Measurements from ENCODE around the gene GRAP.

GRAP gene

GRCh38 chr17:19002805-19003542 lies 43.8 kb downstream of the GRAP start:
- DNase-seq (ENCODE audit: low spot score), result no peak

DNA sequence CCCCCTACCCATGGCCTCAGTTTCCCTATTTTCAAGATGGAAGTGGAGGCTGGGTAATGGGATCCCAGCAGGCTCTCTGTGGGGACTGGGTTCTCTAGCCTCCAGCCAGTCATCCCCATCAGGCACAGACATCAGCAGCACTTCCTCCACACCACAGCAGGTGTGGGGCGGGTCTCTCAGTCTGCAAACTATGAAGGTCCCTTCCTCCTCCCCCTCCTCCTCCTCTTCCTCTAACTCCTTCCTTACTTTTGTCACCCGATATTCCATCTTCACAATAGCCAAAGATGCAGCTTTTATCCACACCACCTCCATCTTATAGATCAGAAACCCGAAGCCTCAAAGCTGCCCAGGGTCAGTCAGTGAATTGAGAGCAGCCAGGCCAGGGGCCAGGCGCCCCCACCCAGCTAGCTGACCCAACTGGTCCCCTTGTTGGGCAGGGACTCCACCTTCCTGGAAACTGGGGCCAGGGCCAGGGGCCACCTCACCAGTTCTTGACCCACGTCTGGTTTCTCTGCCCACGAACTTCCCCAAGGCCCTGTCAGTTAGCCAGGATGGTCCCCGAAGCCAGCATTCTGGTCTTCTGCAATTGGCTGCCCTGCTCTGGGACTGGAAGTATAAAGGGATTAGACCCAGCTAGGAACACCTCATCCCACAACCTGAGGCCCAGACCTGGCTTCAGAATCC lies 44.7 kb downstream of the GRAP start:
- no peak for DNase-seq (ENCODE audit: low spot score)

- no peak for DNase-seq (ENCODE audit: low spot score)
Observed at GRCh38 chr17:19000531-19001325, 46.0 kb downstream of the GRAP start.

DNA sequence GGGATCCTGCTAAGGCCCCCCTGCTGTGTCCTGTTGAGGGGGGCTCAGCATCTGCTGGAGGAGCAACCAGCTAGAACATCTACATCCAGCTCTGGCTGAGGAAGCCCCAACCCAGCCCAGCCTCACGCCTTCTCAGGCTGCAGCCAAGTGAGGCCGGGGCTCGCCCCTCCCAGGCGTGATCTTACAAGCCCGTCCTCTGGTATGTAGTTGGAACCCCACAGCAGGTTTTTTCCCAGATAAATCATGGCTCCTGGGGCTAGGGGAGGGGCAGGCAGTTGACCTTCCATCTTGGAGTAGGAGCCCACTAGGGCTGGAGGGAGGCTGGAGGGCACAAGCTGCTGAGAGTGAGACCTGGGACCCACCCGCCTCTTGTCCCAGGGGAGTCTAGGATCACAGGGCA lies 46.8 kb downstream of the GRAP start:
- no peak for DNase-seq (ENCODE audit: low spot score)

DNA sequence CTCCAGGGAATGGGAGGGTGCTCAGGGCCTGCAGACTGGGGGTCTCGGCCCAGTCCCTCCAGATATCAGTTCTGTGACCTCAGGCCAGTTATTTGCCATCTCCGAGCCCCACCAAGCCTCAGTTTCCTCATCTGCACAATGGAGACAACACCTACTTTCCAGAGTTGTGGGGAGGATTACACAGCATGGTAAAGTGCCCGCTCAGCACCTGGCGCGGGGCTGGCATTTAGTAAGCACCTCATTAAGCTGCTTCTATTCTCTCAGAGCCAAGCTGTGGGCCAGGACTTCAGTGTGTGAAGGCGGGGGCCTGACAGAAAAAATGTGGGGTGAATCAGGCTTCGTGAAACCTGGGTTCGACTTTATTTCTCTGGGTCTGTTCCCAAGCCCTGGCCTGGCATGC lies 47.4 kb downstream of the GRAP start:
- DNase-seq (ENCODE audit: low spot score), result no peak

DNA sequence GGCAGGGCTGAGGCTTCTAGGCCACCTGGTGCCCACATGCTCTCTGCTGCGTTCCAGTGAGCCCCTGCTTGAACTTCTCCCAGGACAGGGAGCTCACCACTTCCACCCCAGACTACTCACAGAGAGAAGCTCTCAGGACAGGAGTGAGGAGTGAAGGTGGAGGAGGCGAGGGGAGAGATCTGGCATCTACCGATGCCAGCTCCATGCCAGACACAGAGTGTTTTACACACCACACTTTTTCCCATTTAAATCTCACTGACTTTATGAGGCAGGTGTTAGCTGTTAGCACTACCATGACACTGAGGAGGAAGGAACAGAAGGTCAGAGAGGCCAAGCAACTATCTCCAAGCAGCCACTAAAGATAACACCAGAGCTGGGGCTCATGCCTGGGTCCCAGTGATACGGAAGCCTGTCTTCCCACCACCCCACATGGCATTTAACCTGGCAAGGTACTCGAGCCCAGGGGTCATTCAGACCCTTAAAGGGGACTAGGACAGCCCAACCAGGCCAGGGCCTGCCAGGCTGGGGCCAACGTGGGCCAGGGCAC lies 49.0 kb downstream of the GRAP start:
- DNase-seq (ENCODE audit: low spot score), result no peak

- DNase-seq (ENCODE audit: low spot score), result no peak
Observed at GRCh38 chr17:18996458-18996857, 50.3 kb downstream of the GRAP start.

- no peak for DNase-seq (ENCODE audit: low spot score)
Observed at GRCh38 chr17:18995220-18995619, 51.5 kb downstream of the GRAP start.

- no peak for DNase-seq (ENCODE audit: low spot score)
Observed at GRCh38 chr17:18994631-18995030, 52.1 kb downstream of the GRAP start.

GRCh38 chr17:18993905-18994526 lies 52.7 kb downstream of the GRAP start:
- DNase-seq (ENCODE audit: low spot score), result no peak

DNA sequence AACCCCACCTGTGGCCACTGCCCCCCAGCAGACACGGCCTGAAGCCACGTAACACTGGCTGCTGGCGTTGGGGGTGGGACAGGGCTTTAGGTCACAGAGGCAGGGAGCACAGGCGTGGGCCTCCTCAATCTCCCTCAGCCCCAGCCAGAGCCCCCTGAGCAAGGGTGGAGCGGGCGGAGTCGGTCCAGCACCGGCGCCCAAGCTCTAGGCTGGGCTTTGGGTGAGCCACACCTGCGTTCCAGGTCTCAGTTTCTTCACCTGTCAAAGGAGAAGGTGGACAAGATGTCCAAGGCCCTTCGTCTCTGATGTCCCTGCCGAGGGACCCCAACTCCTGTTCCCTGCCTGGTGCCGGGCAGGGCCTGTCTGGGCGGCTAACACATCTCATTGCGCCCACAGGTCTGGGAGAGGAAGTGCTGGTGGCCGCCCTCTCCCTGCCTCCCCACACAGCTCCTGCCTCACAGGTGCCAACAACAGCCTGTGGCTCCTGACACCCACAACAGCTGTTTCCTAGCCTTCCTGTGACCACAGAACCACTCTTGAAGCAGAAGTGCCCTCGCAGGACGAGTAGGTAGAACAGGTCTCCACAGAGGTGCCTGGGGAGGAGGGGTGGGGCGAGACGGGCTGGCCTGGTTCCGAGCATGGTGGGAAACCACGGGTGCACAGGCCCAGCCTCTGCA lies 54.2 kb downstream of the GRAP start:
- DNase-seq (ENCODE audit: low spot score), result no peak

DNA sequence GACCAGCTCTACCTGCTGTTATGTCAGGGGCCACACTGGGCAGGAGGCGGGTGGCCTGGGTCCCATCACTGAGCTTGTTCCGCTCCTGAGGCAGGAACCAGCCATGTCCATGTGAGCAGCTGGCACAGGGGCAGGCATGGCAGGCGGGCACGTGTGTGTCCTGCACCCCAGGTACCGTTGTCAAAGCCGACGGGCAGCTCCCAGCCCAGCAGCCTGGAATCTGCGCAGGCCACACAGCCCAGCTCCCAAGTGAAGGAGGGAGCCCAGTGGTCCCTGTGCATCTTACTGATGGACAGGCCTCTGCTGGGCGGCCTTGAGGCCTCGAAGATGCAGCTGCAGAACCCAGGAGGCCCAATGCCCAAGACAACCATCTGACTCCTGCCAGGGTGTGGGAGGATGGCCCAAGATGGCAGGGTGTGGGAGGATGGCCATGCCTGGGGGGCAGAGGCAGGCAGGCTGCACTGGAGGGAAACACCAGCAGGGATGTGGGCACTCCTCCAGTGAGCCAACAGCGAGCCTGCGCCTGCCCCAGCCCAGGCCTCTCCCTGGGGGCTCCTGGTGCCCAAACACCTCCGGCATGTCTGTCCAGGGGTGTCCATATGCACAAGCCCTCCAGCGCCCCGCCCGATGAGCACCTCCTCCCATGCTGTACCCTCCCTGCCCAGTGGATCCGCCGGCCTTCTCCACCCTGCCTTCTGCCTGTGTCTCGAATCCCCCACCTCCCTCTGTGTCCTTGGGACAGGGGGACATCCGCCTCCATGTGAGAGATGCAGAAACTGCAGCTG lies 55.0 kb downstream of the GRAP start:
- no peak for DNase-seq (ENCODE audit: low spot score)

- DNase-seq (ENCODE audit: low spot score), result no peak
Observed at GRCh38 chr17:18990331-18990730, 56.4 kb downstream of the GRAP start.

GRCh38 chr17:18988546-18989173 lies 58.1 kb downstream of the GRAP start:
- peak; percentile 51 for DNase-seq (ENCODE audit: low spot score)

DNA sequence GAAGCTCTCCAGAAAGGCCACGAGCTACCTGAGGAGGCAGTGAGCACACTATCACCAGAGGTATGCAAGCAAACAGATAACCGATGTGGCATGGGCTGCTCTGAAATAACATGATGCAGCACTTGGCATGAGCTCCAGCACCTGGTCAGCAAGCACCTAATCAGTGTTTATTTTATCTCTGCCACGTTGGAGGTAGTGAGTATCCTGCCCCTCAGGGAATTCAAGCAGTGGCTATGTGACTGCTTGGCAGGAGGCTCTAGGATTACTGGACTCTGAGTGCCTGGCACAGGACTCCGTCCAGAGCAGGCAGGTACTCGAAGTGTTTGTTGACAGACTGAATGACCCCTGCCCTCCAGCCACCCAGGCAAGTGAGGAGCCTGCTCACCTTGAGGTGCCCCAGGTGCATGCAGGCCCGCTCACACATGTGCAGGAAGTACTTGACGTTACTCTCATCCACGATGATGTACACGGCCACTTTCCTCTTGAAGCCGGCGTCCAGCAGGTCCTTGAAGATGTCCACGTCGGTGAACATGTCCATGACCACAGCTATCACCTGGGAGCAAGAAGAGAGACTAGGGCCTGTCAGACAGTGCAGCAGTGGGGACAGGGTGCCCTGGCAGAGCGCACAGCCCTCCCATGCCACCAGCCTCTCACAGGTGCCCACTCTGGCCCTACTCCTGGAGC lies 58.8 kb downstream of the GRAP start:
- no peak for DNase-seq (ENCODE audit: low spot score)

- no peak for DNase-seq (ENCODE audit: low spot score)
Observed at GRCh38 chr17:18987230-18987610, 59.5 kb downstream of the GRAP start.

DNA sequence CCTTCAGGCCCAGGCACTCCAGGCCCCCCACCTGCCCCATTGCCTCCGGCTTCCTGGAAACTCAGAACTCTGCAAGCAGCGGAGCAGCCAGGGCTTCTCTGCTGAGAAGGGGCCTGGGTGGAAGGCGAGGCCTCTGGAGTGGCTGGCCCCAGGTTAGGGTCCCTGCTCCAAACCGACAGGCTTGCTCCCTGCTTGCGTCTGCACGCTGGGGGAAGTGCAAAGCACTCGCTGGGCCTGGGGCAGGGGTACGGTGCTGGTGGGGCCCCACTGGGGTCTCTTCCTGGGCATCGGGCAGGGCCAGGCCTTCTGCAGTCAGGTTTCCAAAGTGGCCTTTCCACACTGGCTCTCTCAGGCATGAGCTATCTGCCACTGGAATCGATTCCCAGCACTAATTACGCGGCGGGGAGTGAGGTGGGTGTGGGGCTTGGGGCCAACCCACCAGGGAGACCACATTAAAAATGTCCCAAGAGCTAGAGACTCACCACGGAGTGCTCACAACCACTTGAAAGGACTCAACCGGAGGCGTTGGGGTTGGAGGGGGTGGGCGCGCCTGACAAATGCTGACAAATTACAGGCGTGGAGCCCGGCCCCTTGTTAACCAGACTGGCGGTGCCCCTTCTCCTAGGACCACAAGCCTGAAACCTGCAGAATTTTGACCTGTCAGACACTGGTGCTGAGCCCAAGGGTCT lies 60.1 kb downstream of the GRAP start:
- DNase-seq (ENCODE audit: low spot score), result peak; percentile 46

DNA sequence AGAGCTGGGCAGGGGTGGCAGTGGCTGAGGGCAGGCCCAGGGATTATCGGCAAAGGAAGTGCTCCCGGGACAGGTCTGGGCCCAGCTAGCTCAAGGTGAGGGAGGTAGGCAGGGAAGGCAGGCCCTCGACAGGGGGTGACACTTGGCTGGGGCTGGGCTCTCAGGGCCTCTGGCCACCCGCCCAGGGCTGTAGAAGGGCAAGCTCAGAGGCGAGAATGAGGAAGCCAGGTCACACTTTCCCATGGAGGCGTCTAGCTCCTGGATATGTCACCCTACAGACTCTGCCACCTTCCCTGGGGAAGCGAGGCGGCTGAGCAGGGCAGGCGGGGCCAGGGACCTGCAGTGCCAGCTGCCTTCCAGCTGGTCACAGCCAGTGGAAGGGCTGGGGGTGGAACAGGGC lies 61.3 kb downstream of the GRAP start:
- no peak for DNase-seq (ENCODE audit: low spot score)
